SK-N-SH (cell line): ENCODE measurements around the gene SMU1. TPM values are rescaled to one million over a fixed set of nuclear protein-coding genes. Genes with fewer than 3 reads are reported as not detected.

Source experiments
- CTCF ChIA-PET: fragments of 300-600, 350-600 bp; formaldehyde crosslinking; extraction: SDS; loops from one replicate; lab custom pipeline; 2021; lab: Yijun Ruan, JAX
- POLR2A ChIA-PET: fragments of 350-600 bp; sonication (Branson Sonifier 250); formaldehyde crosslinking; extraction: SDS; loops from one replicate; lab custom pipeline; 2020; ENCODE audit warnings: antibody characterized with exemption, inconsistent platforms; lab: Yijun Ruan, JAX
- DNase-seq: peaks from one replicate; pipeline ENCODE4 v3.0.0; 2012
- H2AFZ ChIP-seq: fragments of 200-600 bp; sonication (generic); 2 replicates; pipeline ENCODE4 v1.8.1; 2016; ENCODE audit warnings: antibody characterized with exemption, mild to moderate bottlenecking, low read depth
- H3F3A ChIP-seq: fragments of 200-600 bp; sonication (generic); replicated peaks from 2 replicates; pipeline ENCODE3; 2016; ENCODE audit warnings: antibody characterized with exemption, mild to moderate bottlenecking; ENCODE audit not compliant: insufficient read depth
- H3K27ac ChIP-seq, 2 experiments: fragments of 200-500 bp in 1 of 2; fragments of 200-600 bp in 1 of 2; sonication (Bioruptor generic) in 1 of 2; sonication (generic), shearing (Covaris generic) in 1 of 2; 2 replicates each; pipeline versions ENCODE4 v1.5.1 to v1.6.1; 2014 to 2016; ENCODE audit warnings: low read depth in 2 of 2, inconsistent platforms in 1 of 2, low read length in 1 of 2, mild to moderate bottlenecking in 1 of 2, mixed read lengths in 1 of 2
- H3K27me3 ChIP-seq: fragments of 200-600 bp; sonication (generic), shearing (Covaris generic); 2 replicates; pipeline ENCODE4 v1.6.1; 2016; ENCODE audit warnings: mixed run types; ENCODE audit not compliant: insufficient read depth
- H3K36me3 ChIP-seq, 2 experiments: fragments of 200-500 bp in 1 of 2; fragments of 200-600 bp in 1 of 2; sonication (Bioruptor generic) in 1 of 2; sonication (generic) in 1 of 2; replicated peaks in 1 of 2; 2 replicates each; pipeline versions ENCODE3 to v1.5.1; 2014 to 2016; ENCODE audit warnings: low read length in 1 of 2, mild to moderate bottlenecking in 1 of 2; ENCODE audit not compliant: insufficient read depth in 2 of 2, control insufficient read depth in 1 of 2
- H3K4me1 ChIP-seq, 2 experiments: fragments of 200-500 bp in 1 of 2; fragments of 200-600 bp in 1 of 2; sonication (Bioruptor generic) in 1 of 2; sonication (generic), shearing (Covaris generic) in 1 of 2; 2 replicates each; pipeline versions ENCODE4 v1.5.1 to v1.6.1; 2014 to 2016; ENCODE audit warnings: low read depth in 1 of 2, low read length in 1 of 2, mixed run types in 1 of 2; ENCODE audit not compliant: insufficient read depth in 2 of 2, control insufficient read depth in 1 of 2
- H3K4me2 ChIP-seq: fragments of 200-600 bp; sonication (generic), shearing (Covaris generic); 2 replicates; pipeline ENCODE4 v1.6.1; 2017; ENCODE audit warnings: mixed run types
- H3K4me3 ChIP-seq, 2 experiments: fragments of 200-500 bp in 1 of 2; fragments of 200-600 bp in 1 of 2; sonication (Bioruptor generic) in 1 of 2; sonication (generic), shearing (Covaris generic) in 1 of 2; 2 replicates each; pipeline versions ENCODE4 v1.5.1 to v1.8.1; 2014 to 2016; ENCODE audit warnings: low read depth in 2 of 2, inconsistent platforms in 1 of 2, low read length in 1 of 2, mild to moderate bottlenecking in 1 of 2, mixed read lengths in 1 of 2, moderate library complexity in 1 of 2
- H3K79me2 ChIP-seq: fragments of 200-600 bp; sonication (generic); 2 replicates; pipeline ENCODE4 v1.8.1; 2017; ENCODE audit warnings: mild to moderate bottlenecking; ENCODE audit not compliant: insufficient read depth
- H3K9ac ChIP-seq: fragments of 200-600 bp; sonication (generic); 2 replicates; pipeline ENCODE4 v1.6.1; 2017; ENCODE audit warnings: mixed run types
- H3K9me2 ChIP-seq: fragments of 200-600 bp; sonication (generic); 2 replicates; pipeline ENCODE4 v1.6.1; 2017; ENCODE audit warnings: mixed run types
- H3K9me3 ChIP-seq: fragments of 200-600 bp; sonication (generic); 2 replicates; pipeline ENCODE4 v1.6.1; 2017; ENCODE audit warnings: mixed run types, mild to moderate bottlenecking, moderate library complexity
- H4K20me1 ChIP-seq: fragments of 200-600 bp; sonication (generic); 2 replicates; pipeline ENCODE4 v1.6.1; 2017; ENCODE audit warnings: mild to moderate bottlenecking, mixed run types; ENCODE audit not compliant: insufficient read depth
- CTCF ChIP-seq: fragments of 200-600 bp; sonication (generic); IDR thresholded peaks from 2 replicates; pipeline ENCODE4 v1.6.1; 2017; ENCODE audit warnings: antibody characterized with exemption, mild to moderate bottlenecking, moderate library complexity
- ELF1 ChIP-seq: IDR thresholded peaks from 2 replicates; pipeline ENCODE4 v1.4.0; 2012
- FOXJ3 ChIP-seq: sonication (generic); formaldehyde crosslinking; IDR thresholded peaks from 2 replicates; pipeline ENCODE4 v1.5.1; 2020; ENCODE audit warnings: mild to moderate bottlenecking, missing genetic modification reagents
- GABPA ChIP-seq: IDR thresholded peaks from 2 replicates; pipeline ENCODE4 v1.4.0; 2012; ENCODE audit warnings: low read depth, mild to moderate bottlenecking
- GATA2 ChIP-seq: sonication (generic); formaldehyde crosslinking; IDR thresholded peaks from 2 replicates; pipeline ENCODE4 v1.5.0; 2020; ENCODE audit warnings: mild to moderate bottlenecking, missing genetic modification reagents
- IRF3 ChIP-seq: fragments of 150-350 bp; IDR thresholded peaks from 2 replicates; pipeline ENCODE4 v1.6.1; 2016; ENCODE audit warnings: mild to moderate bottlenecking, low read depth, low read length
- JUND ChIP-seq: IDR thresholded peaks from 2 replicates; pipeline ENCODE4 v1.4.0; 2012
- MXI1 ChIP-seq: IDR thresholded peaks from 2 replicates; pipeline ENCODE4 v1.6.1; 2012; ENCODE audit warnings: mild to moderate bottlenecking, low read depth, low read length, improper control_type of control experiment
- POLR2AphosphoS5 ChIP-seq: IDR thresholded peaks from 2 replicates; pipeline ENCODE4 v1.6.1; 2012; ENCODE audit warnings: low read depth, low read length
- RAD21 ChIP-seq: IDR thresholded peaks from 2 replicates; pipeline ENCODE4 v1.6.1; 2012; ENCODE audit warnings: mild to moderate bottlenecking, low read length
- RFX5 ChIP-seq: IDR thresholded peaks from 2 replicates; pipeline ENCODE4 v1.6.1; 2012; ENCODE audit warnings: mild to moderate bottlenecking, improper control_type of control experiment, low read length
- RXRA ChIP-seq: IDR thresholded peaks from 2 replicates; pipeline ENCODE4 v1.4.0; 2012; ENCODE audit warnings: low read depth, mild to moderate bottlenecking, borderline replicate concordance
- SMC3 ChIP-seq: IDR thresholded peaks from 2 replicates; pipeline ENCODE4 v1.6.1; 2012; ENCODE audit warnings: low read depth, low read length, improper control_type of control experiment
- TAF1 ChIP-seq: IDR thresholded peaks from 2 replicates; pipeline ENCODE4 v1.6.1; 2012; ENCODE audit warnings: low read depth, mild to moderate bottlenecking, low read length, moderate library complexity, borderline replicate concordance
- USF1 ChIP-seq: IDR thresholded peaks from 2 replicates; pipeline ENCODE4 v1.4.0; 2012; ENCODE audit warnings: low read depth, borderline replicate concordance
- USF2 ChIP-seq: fragments of 150-350 bp; IDR thresholded peaks from 2 replicates; pipeline ENCODE4 v1.6.1; 2017; ENCODE audit warnings: antibody characterized with exemption, low read length, low read depth, borderline replicate concordance
- YY1 ChIP-seq: IDR thresholded peaks from 2 replicates; pipeline ENCODE4 v1.4.0; 2012; ENCODE audit warnings: low read depth, mild to moderate bottlenecking
- WGBS: methylation state at CpG from one replicate; pipeline ENCODE4 v1.1.6; 2017; ENCODE audit warnings: low lambda C conversion rate; 5-methylcytosine and 5-hydroxymethylcytosine counted together
- polyA plus RNA-seq, 3 experiments: library from polyadenylated mRNA; depleted of rRNA; stranded (reverse); fragments of >200 nt; gene quantifications; 2 replicates each; pipeline ENCODE4 v1.2.3, GENCODE V29; 2012

SMU1 gene
- polyA plus RNA-seq, 1 of the 3 experiments (the other 2 are of a cell fraction), result 9.8 TPM

- TF ChIP-seq RXRA, result no peak
Measured at GRCh38 chr9:33023661-33024060, 52.8 kb downstream of the SMU1 start (continued).

- no peaks in the 10 kb centered on the region for H3K9me3 ChIP-seq
- peaks cover 63% of the 10 kb centered on the region for H3K79me2 ChIP-seq
- no peak overlapping the region for H3K4me2 ChIP-seq
- H3K9ac ChIP-seq, result no peak overlapping the region
- ChIA-PET CTCF (no interaction called here), POLR2A (interaction anchor here (0.6 kb wide), 1 partner anchor 406 kb away, joined by 3 read pairs; no protein-coding TSS in a partner anchor)
- H4K20me1 ChIP-seq, result peaks cover 21% of the 10 kb centered on the region
- H3K4me3 ChIP-seq, result no peak overlapping the region
- H3K9me2 ChIP-seq, result no peaks in the 10 kb centered on the region
- no peaks in the 10 kb centered on the region for H3F3A ChIP-seq
- no peak for TF ChIP-seq JUND
- no peak for TF ChIP-seq GABPA
- TF ChIP-seq ELF1, result no peak
- TF ChIP-seq USF2, result no peak
- TF ChIP-seq RXRA, result no peak
- no peak for TF ChIP-seq SMC3
- DNase-seq, result no peak
- H3K4me1 ChIP-seq, result peaks cover 16 to 23% of the 10 kb centered on the region in 2 experiments; a peak in 3 of 4 replicates
- no peaks in the 10 kb centered on the region for H3K27me3 ChIP-seq
- no peak overlapping the region for H3K27ac ChIP-seq
- no peak overlapping the region for H2AFZ ChIP-seq
- peaks cover 16 to 17% of the 10 kb centered on the region in 2 experiments for H3K36me3 ChIP-seq
- 93% methylated on average over 7 of the region's 7 CpGs for WGBS
Measured at GRCh38 chr9:33022755-33023154, 53.7 kb downstream of the SMU1 start.

GRCh38 chr9:33022303-33022702 lies 54.2 kb downstream of the SMU1 start:
- peaks cover 58% of the 10 kb centered on the region for H3K79me2 ChIP-seq
- H3K36me3 ChIP-seq, result peaks cover 13 to 15% of the 10 kb centered on the region in 2 experiments
- no peaks in the 10 kb centered on the region for H3F3A ChIP-seq
- no peaks in the 10 kb centered on the region for H3K9me3 ChIP-seq
- ChIA-PET POLR2A (no interaction called here), CTCF (no interaction called here)
- no peak overlapping the region for H2AFZ ChIP-seq
- H3K4me1 ChIP-seq, result peaks cover 12 to 19% of the 10 kb centered on the region in 2 experiments; a peak in 3 of 4 replicates
- H3K4me3 ChIP-seq, result no peak overlapping the region
- no peaks in the 10 kb centered on the region for H3K9me2 ChIP-seq
- no peak overlapping the region for H3K4me2 ChIP-seq
- H3K9ac ChIP-seq, result no peak overlapping the region
- no peak overlapping the region for H3K27ac ChIP-seq
- no peak for DNase-seq
- H3K27me3 ChIP-seq, result no peaks in the 10 kb centered on the region
- WGBS, result 99% methylated on average over 3 of the region's 3 CpGs
- TF ChIP-seq POLR2AphosphoS5, result no peak
- peaks cover 17% of the 10 kb centered on the region for H4K20me1 ChIP-seq

GRCh38 chr9:33019797-33020196 lies 56.7 kb downstream of the SMU1 start:
- Histone ChIP-seq H3K9me2 (no peaks in the 10 kb centered on the region), H4K20me1 (no peaks in the 10 kb centered on the region), H3K79me2 (peaks cover 37% of the 10 kb centered on the region), H3K4me2 (no peak overlapping the region), H3F3A (peaks cover 4% of the 10 kb centered on the region), H3K36me3 (peaks cover 5 to 8% of the 10 kb centered on the region in 2 experiments), H3K27me3 (no peaks in the 10 kb centered on the region), H3K9ac (no peak overlapping the region), H3K4me1 (peaks cover 11% of the 10 kb centered on the region in 2 experiments; a peak in 3 of 4 replicates), H3K4me3 (no peak overlapping the region), H3K27ac (no peak overlapping the region), H3K9me3 (no peaks in the 10 kb centered on the region), H2AFZ (no peak overlapping the region)
- POLR2A ChIA-PET, result no interaction called here
- no peak for DNase-seq
- CTCF ChIA-PET, result interaction anchor here (1.0 kb wide), 1 partner anchor 440 kb away, joined by 3 read pairs; no protein-coding TSS in a partner anchor
- WGBS, result 98% methylated on average over 11 of the region's 25 CpGs
- TF ChIP-seq IRF3 (no peak), FOXJ3 (CRISPR knock-in tag) (no peak), CTCF (no peak), RFX5 (no peak), TAF1 (no peak), RAD21 (no peak), RXRA (no peak), POLR2AphosphoS5 (no peak), GABPA (no peak), YY1 (no peak), USF1 (no peak), GATA2 (CRISPR knock-in tag) (no peak), MXI1 (no peak)
